Mesenteric fat pad (tissue), 1 donor: ENCODE results near the gene PFKP. TPM values are rescaled to one million over a fixed set of nuclear protein-coding genes. Genes with fewer than 3 reads are reported as not detected.

Source experiments
- DNase-seq: peaks from one replicate; pipeline ENCODE4 v3.0.0-alpha.2; 2020; ENCODE audit warnings: low spot score
- total RNA-seq: library from RNA; stranded (reverse); fragmentation: NEBNext Ultra II Directional; extraction: Animal tissue kit (Norgen Biotek cat#: 25700); gene quantifications from one replicate; pipeline ENCODE4 v1.2.1, GENCODE V29; 2021
- donor health status: DM: yes; HTN: yes; CAD: no.

PFKP gene
- total RNA-seq, 1 donor from 2014 or later: 37.9 TPM

DNA sequence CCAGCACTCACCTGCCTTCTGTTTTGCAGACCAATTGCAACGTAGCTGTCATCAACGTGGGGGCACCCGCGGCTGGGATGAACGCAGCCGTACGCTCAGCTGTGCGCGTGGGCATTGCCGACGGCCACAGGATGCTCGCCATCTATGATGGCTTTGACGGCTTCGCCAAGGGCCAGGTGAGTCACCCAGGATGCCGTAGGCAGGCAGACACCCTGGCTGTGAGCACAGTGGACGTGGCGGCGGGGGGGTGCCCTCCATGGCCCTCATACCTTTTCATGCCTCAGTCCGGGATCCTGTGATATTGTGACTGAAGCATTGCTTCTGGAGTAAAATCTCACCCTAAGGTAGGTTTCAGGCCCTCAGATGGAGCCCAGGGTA is 46.0 kb downstream of the PFKP start:
- DNase-seq: no peak

DNA sequence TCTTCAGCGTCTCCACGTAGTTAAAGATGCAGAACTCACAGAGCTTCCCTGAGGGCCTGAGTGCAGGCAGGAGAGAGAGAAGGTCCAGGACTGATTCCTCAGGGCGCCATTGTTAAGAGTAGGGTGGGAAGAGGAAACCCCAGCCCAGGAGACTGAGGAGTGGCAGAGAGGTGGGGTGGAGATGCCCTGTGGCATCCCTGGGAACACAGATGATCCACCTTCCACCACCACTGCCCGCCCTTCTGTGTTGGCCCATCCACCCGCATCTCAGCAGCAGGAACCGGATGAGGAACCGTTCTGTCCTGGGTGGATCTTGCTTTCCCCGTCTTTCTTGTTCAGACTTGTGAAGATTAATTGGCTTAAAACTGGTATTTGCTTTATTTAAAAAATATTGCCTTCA is 48.3 kb downstream of the PFKP start:
- no peak for DNase-seq

DNA sequence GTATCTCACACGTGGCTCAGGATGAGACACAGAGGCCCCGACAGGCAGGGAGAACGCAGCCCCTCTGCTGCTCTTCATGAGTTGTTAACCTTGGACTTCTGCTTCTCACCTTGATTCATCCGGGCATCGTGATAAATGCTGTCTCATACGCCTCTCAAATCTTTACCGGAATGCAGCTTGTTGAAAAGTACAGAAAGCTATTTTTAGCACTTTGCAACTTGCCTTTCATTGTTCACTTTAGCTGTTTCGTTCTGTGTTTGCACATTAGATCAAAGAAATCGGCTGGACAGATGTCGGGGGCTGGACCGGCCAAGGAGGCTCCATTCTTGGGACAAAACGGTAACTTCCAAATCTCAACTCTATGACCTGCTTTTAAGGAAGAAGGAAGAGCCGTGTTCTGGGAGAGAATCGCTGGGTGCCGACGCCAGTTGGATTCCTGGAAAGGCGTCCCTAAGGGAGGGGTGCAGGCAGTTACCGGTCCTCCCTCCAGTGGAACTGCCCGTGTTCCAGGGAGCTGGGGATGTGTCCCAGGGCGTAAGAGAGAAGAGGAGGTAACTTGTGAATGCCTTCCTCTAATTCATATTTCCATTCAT is 49.3 kb downstream of the PFKP start:
- DNase-seq: no peak

DNA sequence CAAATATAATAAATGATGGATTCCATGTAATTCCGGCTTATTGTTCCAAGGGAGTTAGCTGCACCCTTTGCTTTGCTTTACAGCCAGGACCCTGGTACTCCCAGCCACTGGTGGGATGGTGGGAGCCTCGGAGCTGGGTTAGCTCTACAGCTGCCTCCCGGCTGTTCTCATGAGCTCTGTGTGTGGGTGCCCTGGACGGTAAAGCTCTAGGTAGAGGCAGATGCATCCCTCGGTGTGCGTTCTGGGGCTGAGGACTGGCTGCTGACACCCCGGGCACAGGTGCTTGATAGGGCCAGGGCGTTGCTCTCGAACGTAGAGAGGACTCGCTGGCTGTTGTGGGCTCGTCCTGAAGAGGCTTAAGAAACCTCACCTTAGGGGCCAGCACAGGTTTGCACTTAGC is 50.1 kb downstream of the PFKP start:
- DNase-seq: no peak

DNA sequence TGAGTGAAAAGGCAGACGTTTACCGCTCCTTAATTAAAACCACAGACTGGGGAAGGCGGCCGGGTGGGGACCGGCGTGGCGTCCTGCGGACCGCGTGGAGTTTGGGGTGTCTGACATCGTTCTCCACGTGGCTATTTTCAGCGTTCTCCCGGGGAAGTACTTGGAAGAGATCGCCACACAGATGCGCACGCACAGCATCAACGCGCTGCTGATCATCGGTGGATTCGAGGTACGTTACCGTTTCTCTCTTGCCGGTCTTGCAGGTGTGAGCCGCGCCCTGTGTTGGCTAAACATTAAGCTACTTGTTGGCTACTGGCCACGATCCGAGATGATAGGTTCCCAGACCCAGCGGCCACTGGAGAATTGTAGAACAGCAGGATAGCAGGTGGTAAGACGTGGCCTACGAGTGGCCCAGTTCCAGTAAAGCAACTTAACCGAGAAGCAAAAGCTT is 51.3 kb downstream of the PFKP start:
- no peak for DNase-seq

DNA sequence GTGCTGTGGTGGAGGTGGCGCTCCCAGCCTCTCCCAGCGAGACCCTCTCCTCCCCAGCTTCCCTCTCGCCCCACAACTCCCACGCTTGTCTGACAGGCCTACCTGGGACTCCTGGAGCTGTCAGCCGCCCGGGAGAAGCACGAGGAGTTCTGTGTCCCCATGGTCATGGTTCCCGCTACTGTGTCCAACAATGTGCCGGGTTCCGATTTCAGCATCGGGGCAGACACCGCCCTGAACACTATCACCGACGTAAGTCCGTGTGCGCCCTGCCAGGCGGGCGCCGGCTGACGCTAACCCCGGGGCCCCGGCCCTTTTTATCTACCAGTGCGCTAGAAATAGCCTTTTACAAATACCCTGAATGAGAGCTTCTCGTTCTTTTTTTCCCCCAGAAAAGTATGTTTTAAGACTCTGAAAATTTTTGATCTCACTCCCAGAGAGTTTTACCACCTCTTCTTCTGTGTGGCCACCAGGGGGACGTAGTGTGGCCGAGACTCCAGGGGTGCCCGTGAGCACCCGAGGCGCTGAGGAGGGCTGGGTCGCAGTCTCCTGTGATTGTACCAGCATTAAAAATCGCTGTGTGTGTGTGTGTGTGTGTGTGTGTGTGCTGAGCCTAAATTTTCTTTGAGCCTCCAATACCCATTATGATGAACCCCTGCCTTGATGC is 52.6 kb downstream of the PFKP start:
- no peak for DNase-seq

DNA sequence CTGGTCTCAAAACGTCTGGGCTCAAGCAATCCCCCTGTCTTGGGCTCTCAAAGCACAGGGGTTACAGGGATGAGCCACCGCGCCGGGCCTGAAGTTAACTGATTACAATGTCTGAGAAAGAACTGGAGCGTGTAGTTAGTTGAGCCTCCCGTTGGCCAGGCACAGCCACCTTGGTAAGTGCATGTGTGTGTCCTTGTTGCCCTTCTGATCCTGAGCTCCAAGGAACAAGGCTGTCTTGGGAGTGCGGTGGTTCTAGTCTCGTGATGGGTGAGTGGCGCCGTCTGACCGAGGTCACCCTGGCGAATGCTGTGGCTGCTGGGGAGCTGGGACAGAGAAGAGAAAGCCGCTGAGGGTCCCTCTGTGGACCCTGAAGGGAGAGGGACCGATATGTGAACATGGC is 54.7 kb downstream of the PFKP start:
- DNase-seq: no peak

DNA sequence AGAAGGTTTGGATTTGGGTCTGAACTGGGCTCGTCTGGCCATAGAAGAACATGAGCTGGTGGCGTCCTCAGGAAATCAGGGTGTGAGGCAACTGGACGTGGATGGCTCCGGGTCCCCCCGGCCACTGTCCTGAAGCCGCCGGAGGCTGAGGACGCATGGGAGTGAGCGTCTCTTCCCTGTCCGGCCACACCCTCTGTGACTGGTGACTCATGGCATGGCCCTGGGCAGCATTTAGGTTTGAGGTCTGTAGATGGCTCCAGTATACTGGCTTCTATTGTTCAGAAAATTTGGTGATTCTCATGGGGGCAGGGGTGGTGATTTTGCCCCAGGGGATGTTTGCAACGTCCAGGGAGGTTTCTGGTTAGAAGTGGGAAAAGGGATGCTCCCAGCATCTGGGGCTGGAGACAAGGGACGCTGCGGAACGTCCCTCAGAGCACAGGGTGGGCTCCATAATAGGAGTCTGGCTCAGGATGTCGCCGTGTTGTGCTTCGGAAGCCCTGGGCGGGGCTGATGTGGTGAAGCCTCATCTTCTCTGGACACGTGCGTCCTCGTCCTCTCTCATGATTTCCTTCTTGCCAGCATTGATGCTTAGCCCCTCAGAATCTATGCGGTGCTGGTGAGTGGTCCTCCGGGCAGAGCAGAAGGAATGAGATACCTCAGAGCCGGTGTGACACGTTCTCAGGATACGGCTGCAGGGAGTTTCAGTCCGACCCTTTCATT is 55.3 kb downstream of the PFKP start:
- DNase-seq: no peak

DNA sequence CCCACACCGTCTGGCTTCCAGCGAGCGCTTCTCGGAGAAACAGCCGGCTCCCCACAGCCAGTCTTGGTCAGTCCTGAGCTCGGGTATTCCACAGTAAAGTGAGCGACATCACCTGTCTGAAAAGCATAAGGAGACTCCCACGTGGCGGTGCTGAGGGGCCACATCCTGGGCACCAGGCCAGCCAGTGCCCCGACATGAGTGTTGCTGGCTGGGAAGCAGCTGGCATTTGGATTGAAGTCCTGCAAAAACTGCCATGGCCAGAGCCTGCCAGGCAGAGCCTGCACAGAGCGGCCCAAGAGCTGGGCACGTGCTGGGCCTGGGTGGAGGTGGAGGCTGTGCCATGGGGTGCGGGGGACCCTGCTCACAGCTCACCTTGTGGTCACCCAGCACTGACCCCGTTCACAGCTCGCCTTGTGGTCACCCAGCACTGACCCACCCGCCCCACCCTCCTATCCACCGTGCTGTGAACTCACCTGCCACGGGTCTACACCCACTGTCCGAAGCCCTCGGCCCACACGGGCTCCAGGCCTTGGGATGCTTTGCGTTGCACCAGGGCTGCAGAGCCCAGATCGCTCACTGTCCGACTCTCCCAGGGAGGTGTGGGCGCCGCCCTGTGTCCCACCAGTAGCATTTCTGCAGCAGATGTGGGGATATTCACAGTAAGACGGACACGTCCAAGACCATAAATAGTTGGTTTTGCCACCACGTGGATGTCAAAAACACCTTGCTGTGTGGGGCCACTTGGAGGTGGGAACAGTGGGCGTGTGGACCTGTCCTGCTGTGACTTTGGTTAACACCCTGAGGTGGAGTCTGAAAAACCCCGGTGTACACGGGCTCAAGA is 56.4 kb downstream of the PFKP start:
- no peak for DNase-seq

DNA sequence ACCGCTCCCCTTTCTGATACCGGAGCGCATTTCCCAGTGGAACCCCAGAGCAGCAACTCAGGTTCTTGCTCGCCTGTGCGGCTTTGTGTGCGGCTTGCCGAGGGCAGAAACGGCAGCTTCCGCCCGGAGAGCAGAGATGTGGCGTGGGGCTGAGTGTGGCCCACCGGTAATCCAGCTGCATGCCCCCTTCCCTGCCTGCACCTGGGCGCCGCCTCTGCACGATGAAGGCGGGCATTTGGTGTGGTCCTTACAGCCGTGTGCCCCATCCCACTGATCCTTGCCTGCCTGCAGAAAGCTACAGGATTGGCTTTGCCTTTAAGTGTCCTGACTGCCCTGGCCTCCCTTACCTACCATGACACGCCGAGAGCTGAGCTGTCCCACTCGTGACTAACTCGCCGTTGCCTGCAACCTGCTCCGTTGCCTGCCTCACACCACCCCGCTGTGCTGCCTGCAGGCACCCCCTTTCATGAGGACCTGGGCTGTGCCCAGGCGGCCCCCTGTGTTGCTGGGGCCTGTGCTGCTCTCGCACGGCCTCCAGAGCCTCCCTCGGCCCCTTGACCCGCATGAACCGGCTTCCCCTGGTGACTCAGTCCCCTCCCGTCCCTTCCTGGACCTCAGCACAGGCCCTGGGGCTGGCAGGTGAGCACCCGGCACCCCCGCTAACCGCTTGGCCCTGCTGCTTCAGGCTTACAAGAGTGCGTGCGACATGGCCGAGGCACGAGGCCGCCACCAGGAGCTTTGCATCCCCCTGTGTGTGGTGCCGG is 57.2 kb downstream of the PFKP start:
- DNase-seq: no peak

DNA sequence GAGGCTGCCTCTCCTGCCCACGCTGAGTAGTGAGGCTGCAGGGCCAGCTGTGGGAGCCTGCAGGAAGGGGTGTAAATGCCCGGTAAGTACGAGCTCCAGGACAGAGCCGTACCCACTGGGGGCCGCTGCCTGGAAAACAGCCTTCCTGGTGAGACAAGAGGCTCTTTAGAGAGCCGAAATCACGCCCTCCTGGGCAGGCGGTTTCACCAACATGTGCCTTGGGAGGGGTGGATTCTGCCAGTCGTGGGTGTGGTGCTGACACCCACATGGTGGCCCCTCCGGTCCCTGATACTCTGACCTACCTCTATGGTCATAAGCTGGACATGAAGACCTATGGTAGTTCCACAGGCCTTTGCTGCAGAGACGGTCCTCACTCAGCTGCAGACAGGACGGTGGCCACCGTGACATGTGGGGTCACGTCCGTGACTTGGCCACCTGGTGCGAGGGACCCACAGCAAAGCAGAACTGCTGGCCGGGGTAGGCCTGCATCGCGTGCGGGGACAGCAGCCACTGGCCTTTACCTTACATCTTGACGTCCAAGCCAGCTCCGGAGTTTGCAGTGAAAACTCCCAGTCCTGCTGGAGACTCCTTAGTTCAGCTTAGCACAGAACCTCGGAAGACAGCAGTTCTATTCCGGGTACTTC is 58.3 kb downstream of the PFKP start:
- DNase-seq: no peak

DNA sequence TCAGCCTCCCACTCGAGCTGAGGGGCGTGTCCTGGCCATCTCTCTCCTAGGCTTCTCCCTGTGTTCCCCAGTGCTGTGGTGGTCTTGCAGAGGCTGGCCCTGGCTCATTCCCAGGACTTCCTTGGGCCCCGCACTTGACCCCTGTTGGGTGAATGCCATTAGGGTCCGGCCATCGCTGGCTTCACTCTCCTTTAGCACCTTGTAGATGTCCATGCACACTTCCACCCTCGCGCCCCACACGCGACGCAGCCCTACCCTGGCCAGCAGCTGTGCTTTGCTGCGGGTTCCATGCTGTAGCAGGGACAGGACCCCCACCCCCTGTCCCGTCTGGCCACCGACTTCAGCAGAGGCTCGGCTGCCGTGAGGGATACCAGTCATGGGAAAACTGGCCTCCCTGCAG is 58.9 kb downstream of the PFKP start:
- DNase-seq: no peak

DNA sequence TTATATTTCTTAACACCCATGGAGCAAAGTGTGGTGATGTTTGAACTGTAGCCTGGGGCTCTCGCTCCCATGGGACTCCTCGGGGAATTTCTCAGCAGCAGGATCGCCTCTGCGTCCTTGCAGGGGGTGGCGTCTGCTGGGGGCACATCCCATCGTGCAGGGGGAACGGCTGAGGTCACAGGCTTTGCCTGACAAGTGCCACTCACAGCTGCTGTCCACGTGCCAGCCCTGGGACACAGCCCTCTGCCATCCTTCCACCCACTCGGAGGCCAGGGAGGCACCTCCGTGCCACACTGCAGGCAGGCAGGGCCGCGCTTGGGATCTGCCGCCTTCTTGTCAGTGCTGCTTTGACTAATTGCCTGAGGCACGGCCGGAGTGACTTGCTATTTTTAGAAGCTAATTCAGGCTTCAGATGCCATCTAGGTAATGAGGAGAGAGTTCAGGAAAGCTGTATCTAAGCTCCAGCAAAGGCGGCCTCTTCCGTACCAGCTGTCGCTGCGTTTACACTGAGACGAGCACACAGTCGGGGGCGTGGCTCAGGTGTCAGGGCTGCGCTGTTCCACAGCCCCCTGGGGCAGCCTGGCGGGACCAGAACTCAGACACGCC is 59.5 kb downstream of the PFKP start:
- DNase-seq: no peak

DNA sequence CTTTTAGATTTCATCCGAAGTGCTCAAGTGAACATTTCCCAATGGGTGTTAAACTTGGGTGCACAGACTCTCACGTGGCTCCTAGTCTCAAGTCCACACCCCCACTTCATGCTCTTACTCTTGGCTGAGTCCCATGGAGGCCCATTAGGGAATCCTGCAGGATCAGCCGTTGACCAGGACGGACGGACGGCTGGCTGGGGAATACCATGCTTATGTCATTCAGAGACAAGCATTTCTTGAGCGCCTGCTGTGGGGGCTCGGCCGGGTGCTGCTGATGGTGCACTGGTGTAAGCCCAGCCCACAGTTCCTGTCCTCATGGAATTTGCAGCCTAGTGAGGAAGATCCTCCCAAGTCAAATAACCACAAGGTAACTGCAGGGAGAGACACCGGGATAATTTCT is 60.6 kb downstream of the PFKP start:
- DNase-seq: no peak

DNA sequence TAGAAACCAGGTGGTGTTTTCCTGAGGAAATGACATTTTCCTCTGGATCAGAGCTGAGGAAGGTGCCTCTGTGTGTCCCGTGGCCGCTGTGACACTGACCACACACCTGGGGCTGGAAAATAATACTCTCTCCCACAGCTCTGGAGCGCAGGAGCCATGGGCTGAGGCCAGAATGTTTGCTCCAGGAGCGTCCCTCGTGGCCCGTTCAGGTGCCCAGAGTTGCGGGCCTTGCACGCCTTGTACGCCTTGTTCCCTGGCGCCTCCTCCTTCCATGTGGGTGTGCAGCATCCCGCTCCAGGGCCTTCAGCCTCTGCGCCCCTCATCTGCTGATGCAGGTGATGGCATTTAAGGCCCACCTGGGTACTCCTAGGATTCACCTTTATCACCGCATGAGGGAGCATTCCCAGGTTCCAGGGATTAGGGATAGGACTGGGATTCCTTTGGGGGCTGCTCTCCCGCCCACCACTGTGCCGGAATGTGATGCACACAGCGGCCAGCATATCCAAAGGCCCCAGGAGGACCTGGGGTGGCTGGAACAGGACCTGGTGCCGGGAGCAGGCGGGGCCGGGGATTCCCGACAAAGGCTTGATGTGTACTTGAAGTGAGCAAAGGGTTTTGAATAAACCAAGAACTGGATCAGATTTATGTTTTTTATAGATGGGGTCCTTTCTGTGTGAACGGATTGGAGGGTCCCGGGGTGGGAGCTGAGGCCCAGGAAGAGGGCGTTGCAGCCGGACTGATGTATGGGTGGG is 61.2 kb downstream of the PFKP start:
- no peak for DNase-seq

DNA sequence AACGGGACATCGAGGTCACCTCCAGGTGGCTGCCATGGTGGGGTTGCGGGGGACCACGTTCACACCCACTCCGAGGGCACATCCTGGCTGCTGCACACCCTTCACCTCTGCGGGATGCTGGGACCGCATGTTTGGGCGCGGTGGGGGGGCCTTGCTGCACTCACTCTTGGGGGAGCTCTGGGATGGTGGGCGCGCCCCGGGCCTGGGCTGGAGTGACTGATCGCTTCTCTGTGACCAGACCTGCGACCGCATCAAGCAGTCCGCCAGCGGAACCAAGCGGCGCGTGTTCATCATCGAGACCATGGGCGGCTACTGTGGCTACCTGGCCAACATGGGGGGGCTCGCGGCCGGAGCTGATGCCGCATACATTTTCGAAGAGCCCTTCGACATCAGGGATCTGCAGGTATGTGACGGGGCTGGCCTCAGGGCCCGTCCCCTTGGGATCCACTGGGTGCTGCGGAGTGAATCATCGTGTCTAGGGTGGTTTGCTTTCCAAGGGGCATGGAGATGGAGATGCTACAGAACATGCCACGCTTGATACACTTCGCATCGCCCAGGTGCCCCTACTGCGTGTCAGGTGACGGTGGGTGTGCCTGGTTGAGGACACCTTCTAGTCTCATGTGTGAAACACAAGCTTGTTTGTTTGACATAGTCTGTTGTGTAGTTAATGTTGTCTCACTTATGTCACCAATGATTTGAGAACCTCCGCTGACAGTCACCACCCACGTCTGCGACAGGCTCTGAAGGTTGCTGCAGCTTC is 62.4 kb downstream of the PFKP start:
- DNase-seq: no peak

DNA sequence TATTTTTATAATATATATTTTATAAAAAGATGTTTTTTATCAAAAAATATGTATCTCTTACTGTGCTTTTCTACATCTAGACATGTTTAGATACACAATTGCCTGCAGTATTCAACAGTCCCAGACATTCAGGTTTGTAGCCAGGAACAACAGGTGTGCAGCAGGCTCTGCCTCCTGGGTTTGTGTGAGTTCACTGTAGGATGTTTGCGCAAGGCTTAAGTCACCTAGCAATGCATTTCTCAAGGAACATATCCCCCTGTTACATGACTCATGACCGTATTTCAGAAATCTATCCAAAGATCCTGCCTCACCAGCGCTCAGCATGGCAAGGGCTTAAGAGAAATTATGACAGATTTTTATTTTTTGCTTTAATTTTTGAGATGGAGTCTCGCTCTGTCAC is 63.8 kb downstream of the PFKP start:
- no peak for DNase-seq
